ACHN (cell line): Measurements from ENCODE around the gene KIF19.

Experiments used
- DNase-seq: peaks from one replicate; pipeline ENCODE4 v3.0.0-alpha.2; 2015
- in situ Hi-C: cut with HindIII; loops from 2 replicates; pipeline ENCODE4 v1.10.0; 2017; ENCODE audit warnings: low sequenced_read_pairs, low pct_ligation_motif_present, low pct_unique_long_range_greater_than_20kb

The KIF19 gene

DNA sequence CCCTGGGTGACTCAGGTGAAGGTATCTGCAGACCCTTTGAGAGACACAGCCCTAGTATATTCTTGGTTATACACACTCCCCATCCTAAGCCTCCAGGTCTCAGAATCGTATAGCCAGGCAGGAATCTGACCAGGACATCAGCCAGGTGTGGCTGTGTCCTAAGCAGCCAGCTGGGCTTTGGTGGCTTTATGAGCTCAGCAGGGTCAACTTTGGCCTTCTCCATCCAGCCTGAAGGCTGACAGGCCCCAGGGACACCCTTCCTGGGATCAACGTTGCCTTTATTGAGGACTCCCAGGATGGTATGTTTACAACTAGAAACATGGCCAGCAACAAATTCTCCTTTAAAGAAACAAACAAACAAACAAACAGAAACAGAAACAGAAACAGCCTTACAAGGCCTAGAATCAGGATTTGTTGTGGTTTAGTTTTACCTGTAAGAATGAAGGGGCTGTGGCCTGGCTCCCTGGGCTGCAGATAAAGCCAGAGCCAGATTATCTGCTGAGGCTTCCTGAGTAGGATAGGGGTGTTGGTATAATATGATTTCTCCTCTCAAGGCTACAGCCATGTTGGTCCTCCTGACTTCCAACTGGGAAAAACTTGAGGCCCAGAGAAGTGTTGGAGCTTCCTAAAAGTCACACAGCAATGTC, 8.5 kb downstream of the KIF19 start:
- in situ Hi-C loops = no loop called here
- DNase-seq = no peak

DNA sequence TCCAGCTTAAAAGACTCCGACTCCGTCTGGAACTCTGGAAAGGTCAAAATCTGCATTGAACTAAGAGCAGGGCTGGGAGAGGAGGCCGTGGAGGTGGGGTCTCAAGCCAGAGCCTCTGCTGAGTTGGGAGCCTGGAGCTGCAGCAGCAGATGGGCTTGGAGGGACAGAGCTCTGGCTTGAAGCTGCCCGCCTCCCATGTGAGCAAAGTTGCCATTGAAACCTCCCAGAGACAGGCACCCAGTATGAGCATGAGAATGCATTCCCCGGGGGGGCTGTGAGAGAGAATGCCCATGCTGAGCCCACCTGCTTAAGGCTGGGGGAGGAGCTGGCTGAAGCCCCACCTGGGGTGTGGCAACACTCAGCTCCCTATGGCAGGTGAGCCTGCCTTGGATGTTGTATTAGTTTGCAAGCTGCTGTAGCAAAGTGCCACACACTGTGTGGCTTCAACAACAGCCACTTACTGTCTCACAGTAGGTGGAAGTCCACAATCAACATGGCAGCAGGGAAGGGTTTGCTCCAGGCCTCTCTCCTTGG, 9.6 kb downstream of the KIF19 start:
- in situ Hi-C loops = no loop called here
- no peak for DNase-seq

DNA sequence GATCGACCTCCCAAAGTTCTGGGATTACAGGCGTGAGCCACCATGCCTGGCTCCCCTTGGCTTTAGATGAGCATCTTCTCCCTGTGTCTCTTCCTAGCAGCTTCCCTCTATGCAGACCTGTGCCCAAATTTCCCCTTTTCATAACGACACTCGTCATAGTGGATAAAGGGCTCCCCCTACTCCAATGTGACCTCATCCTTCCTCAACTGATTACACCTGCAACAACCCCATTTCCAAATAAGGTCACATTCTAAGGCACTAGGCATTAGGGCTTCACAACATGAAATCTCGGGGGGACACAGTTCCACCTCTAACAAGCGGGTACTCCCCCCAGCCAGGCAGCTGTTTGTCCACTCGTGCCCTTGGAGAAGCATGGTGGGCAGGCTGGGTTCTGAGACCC, 10.3 kb downstream of the KIF19 start:
- DNase-seq = no peak
- in situ Hi-C loops = no loop called here

DNA sequence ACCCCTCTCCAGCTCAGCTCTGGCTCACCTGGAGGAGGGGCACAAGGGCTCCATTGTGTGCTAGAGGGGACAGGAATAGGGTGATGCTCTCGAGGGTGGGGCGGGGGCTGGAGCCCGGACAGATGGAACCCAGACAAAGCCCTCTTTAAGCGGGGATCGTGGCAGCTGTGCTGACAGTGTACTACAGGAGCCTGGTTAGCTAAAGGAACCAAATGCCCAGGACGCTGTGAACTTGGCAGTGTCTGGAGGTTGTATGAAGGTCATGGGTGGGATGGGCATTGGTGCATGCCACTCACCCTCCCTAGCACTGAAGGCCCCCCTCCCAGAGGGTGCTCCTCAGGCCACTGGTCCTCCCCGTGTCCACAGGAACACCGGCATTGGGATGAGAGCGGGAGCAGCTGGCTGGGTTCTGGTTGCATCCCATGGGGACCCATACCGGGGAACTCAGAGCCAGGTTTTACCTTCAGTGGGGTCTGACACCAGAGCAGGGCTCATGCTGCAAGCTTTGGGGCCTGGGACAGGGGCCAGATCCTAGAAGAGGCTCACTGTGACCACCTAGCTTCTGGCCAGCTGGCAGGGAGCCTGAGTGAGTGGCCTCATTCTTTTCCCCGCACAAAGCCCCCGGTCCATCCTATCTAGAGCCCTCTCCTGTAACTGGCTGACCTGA, 11.9 kb downstream of the KIF19 start:
- in situ Hi-C loops = no loop called here
- DNase-seq = no peak

DNA sequence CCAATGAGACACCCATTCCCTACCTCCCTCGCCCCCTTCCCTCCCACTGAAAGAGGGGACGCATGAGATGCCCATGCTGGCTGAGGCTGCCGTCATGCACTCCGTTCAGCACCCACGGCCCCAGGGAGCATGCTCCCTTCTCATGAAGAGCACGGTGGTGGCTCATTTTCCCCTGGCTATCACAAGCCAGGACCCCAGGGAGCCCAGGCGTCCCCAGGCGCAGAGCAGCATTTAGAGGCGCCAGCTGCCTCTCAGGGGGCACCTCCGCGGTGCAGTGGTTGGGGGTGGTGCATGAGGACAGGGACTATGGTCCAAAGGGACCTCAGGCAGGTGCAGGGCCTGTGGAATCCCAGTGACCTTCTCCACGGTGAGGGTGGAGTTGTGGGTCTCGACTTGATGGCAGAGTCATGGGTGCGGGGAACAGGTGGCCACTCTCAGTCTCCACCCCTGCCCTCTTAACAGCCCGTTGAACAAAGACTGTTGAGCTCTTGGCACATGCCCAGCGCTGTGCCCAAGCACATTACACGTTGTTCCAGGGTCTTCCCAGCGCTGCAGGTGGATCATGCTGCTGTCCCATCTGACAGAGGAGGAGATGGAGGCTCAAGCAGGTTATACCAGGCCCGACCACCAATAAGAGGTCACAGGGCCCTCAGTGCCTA, 13.6 kb downstream of the KIF19 start:
- in situ Hi-C loops = no loop called here
- DNase-seq = no peak

DNA sequence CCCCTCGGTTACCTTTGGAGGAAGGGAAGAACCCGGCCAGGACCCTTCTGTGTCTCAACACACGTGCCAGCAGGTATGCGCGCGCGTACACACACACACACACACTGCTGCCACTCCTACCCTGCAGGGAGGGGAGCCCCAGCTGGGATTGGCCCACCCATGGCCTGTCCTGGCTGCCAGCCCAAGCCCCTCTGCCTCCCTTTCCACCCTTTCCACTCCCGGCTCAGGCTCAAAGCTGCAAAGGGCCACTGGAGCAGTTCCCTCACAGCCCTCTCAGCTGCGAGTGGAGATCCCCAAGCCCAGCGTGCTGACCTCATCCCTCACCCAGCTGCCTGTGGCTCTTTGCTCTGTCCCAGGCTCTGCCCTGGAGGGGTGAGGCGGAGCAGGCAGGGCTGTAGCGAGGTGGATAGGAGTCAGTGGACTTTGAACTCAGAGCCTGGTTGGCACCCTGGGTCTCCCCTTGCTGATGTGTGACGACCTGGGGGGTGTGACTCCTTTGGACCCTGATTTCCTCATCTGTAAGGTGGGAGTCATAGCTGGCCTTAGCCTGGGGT, 14.5 kb downstream of the KIF19 start:
- in situ Hi-C loops = no loop called here
- no peak for DNase-seq

DNA sequence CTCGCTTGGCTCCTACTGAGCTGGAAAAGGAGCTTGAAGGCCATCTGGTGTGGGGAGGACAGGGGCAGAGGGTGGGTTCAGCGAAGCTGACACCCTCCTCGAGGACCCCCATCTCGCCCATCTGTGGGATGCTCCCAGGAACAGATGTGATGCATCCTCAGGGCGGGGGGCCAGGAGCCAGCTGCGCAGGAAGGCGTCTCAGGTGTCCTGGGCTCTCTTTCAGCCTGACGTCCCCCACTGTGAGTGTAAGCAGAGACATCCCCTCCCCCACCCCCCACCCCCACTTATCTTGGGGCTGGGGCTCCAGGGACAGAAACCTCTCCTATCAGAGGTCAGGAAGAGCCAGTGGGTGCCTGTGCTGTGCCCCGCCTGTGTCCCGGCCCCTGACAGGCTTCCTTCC, 16.2 kb downstream of the KIF19 start:
- in situ Hi-C loops = no loop called here
- DNase-seq = no peak

DNA sequence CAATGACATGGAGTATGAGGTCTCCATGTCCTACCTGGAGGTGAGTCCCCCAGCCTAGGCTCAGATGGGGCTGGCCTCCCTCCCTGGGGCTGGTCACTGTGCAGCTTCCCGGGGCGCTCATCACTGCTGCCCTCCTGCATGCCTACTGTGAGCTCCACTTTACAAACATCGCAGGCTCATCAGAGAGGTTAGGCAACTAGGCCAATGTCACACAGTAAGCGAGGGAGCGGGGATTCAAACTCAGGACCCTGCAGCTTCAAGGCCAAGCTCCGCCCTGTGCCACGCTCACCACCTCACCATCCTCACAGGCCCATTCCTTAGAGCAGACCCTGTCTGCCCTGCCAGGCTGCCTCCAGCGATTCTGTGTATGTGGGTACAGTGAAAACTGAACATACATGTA, 17.1 kb downstream of the KIF19 start:
- no peak for DNase-seq
- in situ Hi-C loops = no loop called here

DNA sequence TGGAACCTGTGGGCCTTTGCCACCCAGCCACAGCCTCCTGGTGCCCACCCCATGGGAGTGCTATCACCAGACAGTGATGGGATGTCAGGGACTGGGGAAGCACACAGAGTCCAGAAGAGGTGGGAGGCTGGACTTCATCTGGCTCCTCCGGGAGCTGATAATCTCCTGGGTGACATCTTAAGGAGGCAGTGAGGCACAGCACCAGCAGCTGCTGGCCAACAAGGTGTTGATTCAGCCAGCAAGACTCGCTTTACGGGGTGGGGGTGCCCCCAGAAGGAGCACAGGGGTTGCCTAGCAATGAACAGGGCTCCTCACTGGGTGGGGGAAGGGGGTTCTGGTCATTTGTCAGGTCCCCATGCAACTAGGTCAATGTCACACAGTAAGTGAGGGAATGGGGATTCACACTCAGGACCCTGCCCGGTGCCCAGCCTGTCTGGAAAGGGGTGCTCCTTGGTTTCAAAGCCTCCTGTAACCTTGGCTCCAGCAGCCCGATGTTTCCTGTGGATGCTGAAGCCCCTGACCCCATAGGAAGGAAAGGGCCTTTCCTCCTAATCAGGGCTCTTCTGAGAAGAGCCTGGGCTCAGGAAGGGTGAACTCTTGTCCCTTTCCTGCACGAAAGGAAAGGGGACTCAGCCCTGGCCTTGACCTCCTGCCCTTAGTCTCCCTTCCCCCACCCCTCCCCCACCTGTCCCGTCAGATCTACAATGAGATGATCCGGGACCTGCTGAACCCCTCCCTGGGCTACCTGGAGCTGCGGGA, 17.7 kb downstream of the KIF19 start:
- no peak for DNase-seq
- in situ Hi-C loops = no loop called here

DNA sequence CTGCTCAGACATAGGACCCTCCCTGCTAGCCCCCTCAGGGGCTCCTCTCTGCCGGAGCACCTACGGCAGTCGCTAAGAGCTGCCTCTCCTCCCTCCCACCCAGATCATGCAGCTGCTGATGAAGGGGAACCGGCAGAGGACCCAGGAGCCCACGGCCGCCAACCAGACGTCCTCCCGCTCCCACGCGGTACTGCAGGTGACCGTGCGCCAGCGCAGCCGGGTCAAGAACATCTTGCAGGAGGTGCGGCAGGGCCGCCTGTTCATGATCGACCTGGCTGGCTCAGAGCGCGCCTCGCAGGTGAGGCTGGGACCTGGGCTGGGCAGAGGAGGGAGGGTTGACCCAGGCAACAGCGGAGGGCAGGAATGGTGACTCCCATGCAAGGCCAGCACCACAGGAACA, 18.6 kb downstream of the KIF19 start:
- in situ Hi-C loops = no loop called here

DNA sequence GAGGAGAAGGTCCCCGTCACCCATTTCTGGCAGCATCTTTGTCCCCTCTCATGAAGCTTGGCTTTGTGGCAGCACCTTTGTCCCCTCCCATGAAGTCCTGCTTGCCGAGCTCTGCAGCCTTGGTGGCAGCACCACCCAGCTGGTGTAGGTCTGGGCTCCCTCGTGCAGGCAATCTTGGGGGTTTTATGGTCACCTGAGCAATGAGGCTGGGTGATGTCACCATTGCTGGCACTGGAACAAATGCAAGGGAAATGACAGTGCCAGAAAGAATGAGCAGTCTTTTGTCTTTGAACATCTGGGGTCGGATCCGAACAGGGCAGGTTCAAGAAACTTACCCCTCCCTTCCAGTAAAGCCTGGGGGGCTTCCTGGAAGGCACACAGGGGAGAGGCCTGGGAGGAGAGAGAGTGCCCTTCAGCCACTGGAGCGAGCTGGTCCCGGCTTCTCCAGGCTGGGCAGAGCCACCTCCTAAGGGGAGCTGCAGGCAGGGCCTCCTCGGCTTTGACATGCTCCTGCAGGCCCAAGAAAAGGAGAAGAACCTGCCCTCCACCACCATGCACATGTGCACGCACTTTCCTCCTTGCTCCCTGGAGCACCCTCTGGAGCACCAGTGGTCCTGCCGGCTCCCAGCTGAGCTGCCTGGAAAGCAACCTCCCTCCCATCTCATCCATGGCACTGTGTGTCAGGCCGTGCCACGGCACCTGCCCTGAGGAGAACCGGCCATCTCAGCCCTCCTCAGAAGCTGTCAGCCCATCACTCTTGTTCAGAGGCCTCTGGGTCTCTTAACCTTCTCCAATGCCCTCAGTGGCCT, 19.6 kb downstream of the KIF19 start:
- no peak for DNase-seq

More for the DNA sequence above, 18.6 kb downstream of the KIF19 start:
- DNase-seq = no peak

DNA sequence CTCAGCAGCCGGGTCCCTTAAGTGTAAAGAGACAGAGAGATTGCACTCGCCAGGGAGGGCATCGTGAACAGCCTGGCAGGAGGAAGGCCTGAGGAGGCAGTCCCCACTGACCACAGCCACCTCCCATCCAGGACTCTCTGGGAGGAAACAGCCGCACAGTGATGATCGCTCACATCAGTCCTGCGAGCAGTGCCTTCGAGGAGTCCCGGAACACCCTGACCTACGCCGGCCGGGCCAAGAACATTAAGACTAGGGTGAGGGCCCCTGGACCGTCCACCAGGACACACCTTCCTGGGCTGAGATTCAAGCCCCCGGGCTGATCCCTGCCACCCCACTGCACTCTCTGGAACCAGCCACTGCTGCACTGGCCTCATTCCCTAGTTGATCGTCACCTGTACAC, 21.6 kb downstream of the KIF19 start:
- in situ Hi-C loops = no loop called here

More for the DNA sequence above, 19.6 kb downstream of the KIF19 start:
- in situ Hi-C loops = no loop called here

DNA sequence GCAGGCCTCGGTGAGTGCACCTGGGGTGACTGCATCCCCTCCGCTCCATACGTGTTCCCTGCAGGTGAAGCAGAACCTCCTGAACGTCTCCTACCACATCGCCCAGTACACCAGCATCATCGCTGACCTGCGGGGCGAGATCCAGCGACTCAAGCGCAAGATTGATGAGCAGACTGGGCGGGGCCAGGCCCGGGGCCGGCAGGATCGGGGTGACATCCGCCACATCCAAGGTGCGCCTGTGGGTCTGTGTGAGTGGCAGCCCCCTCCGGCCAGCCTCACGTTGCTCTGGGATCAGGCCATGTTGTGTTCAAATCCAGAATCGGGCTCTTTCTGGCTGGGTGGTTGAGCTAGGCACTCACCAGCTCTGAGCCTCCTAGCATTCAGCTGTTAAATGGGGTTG, 23.1 kb downstream of the KIF19 start:
- DNase-seq = no peak
- in situ Hi-C loops = no loop called here

More for the DNA sequence above, 21.6 kb downstream of the KIF19 start:
- DNase-seq = no peak

DNA sequence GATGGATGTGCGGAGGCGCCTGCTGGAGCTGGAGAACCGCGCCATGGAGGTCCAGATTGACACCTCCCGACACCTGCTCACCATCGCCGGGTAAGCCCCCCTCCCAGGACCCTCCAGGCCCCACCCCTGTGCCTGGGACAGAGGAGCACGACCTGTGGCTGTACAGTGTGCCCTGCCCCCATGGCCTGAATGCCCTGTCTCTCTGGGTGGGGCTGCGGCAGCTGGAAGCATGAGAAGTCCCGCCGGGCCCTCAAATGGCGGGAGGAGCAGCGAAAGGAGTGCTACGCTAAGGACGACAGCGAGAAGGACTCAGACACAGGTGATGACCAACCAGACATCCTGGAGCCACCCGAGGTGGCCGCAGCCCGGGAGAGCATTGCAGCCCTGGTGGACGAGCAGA, 24.5 kb downstream of the KIF19 start:
- no peak for DNase-seq
- in situ Hi-C loops = no loop called here

DNA sequence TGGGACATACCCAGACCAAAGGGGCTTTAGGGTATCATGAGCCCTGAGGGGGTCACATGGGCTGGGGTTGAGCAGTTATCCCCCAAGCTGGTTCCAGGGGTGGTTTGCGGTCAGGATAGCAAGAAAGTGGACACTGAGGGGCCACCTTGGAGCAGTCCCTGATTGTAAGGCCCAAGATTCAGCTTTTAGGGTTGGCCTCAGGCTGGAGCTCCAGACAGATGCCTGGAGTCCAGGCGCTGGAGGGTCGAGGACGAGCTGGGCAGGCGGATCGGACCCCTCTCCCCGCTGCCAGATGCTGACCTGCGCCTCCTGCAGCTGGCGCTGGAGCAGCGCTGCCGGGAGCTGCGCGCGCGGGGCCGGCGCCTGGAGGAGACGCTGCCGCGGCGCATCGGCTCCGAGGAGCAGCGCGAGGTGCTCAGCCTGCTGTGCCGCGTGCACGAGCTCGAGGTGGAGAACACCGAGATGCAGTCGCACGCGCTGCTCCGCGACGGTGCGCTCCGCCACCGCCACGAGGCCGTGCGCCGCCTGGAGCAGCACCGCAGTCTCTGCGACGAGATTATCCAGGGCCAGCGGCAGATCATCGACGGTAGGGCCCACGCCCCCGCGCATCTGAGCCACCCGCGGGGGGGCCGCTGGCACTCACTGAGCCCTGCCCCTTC, 25.7 kb downstream of the KIF19 start:
- DNase-seq = no peak
- in situ Hi-C loops = no loop called here

DNA sequence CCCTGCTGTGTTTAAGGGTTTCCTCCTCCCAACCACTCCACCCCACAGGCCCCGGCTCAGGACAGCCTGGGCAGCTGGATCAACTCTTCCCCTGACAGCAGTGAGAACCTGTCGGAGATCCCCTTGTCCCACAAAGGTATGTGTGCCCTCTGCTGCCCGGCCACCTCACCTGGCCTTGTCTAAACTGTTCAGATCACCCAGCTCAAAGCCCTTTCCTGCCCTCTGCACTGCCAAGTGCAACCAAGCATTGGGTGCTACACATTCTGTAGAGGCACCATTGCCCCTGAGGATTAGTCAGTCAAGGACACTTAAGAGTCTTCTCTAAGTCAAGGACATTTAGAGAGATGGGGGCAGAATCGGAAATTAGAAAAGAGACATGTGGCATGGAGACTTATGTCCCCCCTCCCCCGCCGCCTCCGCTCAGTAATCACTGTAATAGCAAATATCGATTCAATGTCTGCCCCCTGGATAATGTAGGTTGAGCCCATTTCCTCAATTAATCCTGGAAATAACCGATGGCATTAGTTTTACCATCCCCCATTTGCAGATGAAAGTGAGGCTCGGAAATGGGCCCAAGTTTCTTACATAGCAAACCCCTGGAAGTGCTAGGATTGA, 27.5 kb downstream of the KIF19 start:
- in situ Hi-C loops = no loop called here
- DNase-seq = no peak

DNA sequence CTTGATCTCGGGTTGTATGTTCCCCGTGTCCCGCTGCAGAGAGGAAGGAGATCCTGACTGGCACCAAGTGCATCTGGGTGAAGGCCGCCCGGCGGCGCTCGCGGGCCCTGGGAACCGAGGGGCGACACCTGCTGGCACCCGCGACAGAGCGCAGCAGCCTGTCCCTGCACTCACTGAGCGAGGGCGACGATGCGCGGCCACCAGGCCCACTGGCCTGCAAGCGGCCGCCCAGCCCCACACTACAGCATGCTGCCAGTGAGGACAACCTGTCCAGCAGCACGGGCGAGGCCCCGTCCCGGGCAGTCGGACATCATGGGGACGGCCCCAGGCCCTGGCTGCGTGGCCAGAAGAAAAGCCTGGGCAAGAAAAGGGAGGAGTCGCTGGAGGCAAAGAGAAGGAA, 28.1 kb downstream of the KIF19 start:
- in situ Hi-C loops = no loop called here
- DNase-seq = no peak
